Peyer's patch (tissue), 4 donors: ENCODE measurements around the gene MTUS2.

ENCODE experiments used
- POLR2A ChIP-seq, 2 donors: fragments of 450-650 bp; IDR thresholded peaks; one replicate each; pipeline ENCODE4 v1.5.1; 2017; ENCODE audit warnings: antibody characterized with exemption in 2 of 2, mild to moderate bottlenecking in 2 of 2, moderate library complexity in 2 of 2
- TF ChIP-seq, protein P1 (sequence below), 6 experiments: fragments of 450-650 bp in 4 of 6; fragments of 200-600 bp in 2 of 6; sonication (generic) in 1 of 6; IDR thresholded peaks; one replicate each; pipeline ENCODE4 v1.5.1; 2017 to 2019; ENCODE audit warnings: antibody characterized with exemption in 6 of 6, mild to moderate bottlenecking in 3 of 6, moderate library complexity in 1 of 6

DNA sequence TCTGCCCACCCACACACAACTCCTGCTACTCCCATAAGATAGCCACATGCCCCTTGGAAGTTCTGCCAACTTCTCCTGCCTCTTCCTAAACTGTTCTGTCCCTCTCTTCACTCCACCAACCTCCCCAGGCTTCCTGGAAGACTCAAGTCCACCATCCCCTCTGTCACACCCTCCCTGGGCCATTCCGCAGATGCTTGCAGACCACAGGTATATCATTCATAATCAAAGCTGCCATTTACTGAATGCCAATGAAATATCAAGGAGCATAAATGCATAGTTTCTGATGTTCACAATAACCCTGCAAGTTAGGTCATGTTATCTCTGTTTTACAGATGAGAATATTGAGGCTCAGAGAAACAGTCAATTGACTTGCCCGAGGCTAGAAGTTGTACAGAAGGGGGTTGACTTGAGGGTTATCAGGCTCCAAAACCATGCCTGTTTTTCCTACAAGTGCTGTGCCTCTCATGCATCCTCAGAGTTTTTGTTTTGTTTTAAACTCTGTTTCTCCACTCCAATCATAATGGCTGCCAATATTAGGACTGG, 639.7 kb downstream of the MTUS2 start:
- TF ChIP-seq, protein P1, sequence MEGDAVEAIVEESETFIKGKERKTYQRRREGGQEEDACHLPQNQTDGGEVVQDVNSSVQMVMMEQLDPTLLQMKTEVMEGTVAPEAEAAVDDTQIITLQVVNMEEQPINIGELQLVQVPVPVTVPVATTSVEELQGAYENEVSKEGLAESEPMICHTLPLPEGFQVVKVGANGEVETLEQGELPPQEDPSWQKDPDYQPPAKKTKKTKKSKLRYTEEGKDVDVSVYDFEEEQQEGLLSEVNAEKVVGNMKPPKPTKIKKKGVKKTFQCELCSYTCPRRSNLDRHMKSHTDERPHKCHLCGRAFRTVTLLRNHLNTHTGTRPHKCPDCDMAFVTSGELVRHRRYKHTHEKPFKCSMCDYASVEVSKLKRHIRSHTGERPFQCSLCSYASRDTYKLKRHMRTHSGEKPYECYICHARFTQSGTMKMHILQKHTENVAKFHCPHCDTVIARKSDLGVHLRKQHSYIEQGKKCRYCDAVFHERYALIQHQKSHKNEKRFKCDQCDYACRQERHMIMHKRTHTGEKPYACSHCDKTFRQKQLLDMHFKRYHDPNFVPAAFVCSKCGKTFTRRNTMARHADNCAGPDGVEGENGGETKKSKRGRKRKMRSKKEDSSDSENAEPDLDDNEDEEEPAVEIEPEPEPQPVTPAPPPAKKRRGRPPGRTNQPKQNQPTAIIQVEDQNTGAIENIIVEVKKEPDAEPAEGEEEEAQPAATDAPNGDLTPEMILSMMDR (IDR thresholded peaks at IDR 0.05): no peak
- no peak for TF ChIP-seq POLR2A (IDR thresholded peaks at IDR 0.05)
